ENCODE data around the gene SLC35F1.

DNA sequence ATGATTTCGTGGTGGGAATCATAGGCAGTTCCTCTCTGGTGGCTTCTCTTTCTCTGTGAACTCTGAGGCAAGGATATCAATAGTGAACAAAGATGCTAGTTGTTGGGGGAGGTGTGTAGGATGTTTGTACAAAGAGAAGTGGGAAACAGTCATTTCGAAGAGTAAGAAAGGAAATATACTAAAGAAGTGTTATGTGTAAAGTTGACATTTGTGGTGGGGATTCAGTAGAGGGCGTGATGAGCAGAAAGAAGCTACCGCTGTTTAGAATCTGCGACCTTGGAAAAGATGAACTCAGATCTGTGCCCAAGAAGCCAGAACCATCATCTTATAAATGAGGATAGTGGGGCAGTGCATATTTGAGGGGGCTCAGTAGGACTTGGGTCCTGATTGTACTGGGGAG lies 11.4 kb downstream of the SLC35F1 start:
- no peak for TF ChIP-seq CTCF (IDR thresholded peaks at IDR 0.05 in 2 of 3, conservative IDR thresholded peaks at IDR 0.05 in 1 of 3; ENCODE audit: control insufficient read depth in 2 of 3, extremely low read depth in 1 of 3, insufficient read depth in 1 of 3, low read depth in 3 of 3, low read length in 3 of 3)
- no peak for TF ChIP-seq NFYA (IDR thresholded peaks at IDR 0.05; ENCODE audit: borderline replicate concordance, low read depth, low read length)
